NCI-H2107 treated with DMSO at 0.1 percent for 48 hours (cell line): ENCODE results near the gene PCSK2.
"Not testable (repeated sequence)": the region's sequence is repeated elsewhere in the genome, so short reads cannot be mapped to it uniquely, and the experiment has no call there.

Experiments used
- DNase-seq: peaks from one replicate; lab custom pipeline; 2025; ENCODE audit not compliant: unreplicated experiment; lab: John Stamatoyannopoulos, UW

The PCSK2 gene

GRCh38 chr20:17226410-17227218, at the start of gene PCSK2:
PCSK2 (plus strand) TSS chr20:17227040; CDS start chr20:17227306, 266 bp downstream.
- DNase-seq, result peak; percentile 69

- DNase-seq, result no peak
Observed at GRCh38 chr20:17177341-17177740, 49.5 kb upstream of the PCSK2 start.

GRCh38 chr20:17179840-17180239, 47.0 kb upstream of the PCSK2 start:
- DNase-seq, result no peak

GRCh38 chr20:17189976-17190695, 36.7 kb upstream of the PCSK2 start:
- DNase-seq, result no peak

GRCh38 chr20:17197041-17197440, 29.8 kb upstream of the PCSK2 start:
- no peak for DNase-seq

GRCh38 chr20:17202030-17202429, 24.8 kb upstream of the PCSK2 start:
- DNase-seq, result no peak

- no peak for DNase-seq
Observed at GRCh38 chr20:17202673-17203072, 24.2 kb upstream of the PCSK2 start.

- DNase-seq, result no peak
Observed at GRCh38 chr20:17205084-17205813, 21.6 kb upstream of the PCSK2 start.

GRCh38 chr20:17210387-17210786, 16.5 kb upstream of the PCSK2 start:
- DNase-seq, result no peak

GRCh38 chr20:17210983-17211382, 15.9 kb upstream of the PCSK2 start:
- DNase-seq, result no peak

- DNase-seq, result no peak
Observed at GRCh38 chr20:17215167-17215566, 11.7 kb upstream of the PCSK2 start.

GRCh38 chr20:17219856-17220255, 7.0 kb upstream of the PCSK2 start:
- DNase-seq, result not testable (repeated sequence)

GRCh38 chr20:17223553-17223952, 3.3 kb upstream of the PCSK2 start:
- DNase-seq, result no peak

- no peak for DNase-seq
Observed at GRCh38 chr20:17225851-17226409, 910 bp upstream of the PCSK2 start.

GRCh38 chr20:17227219-17227575, 357 bp downstream of the PCSK2 start:
- no peak for DNase-seq

- DNase-seq, result no peak
Observed at GRCh38 chr20:17227669-17228623, 1.1 kb downstream of the PCSK2 start.

- DNase-seq, result no peak
Observed at GRCh38 chr20:17228624-17229061, 1.8 kb downstream of the PCSK2 start.

GRCh38 chr20:17229256-17229655, 2.4 kb downstream of the PCSK2 start:
- no peak for DNase-seq

- DNase-seq, result no peak
Observed at GRCh38 chr20:17233626-17234025, 6.8 kb downstream of the PCSK2 start.

- no peak for DNase-seq
Observed at GRCh38 chr20:17236766-17237165, 9.9 kb downstream of the PCSK2 start.
